Ramos (cell line): ENCODE measurements around the gene TPRN.

Source experiments
- in situ Hi-C: fragments of 300-500 bp; cut with MboI; formaldehyde crosslinking; loops from one replicate; pipeline ENCODE4 v1.14.3; 2022; ENCODE audit warnings: low sequenced_read_pairs; ENCODE audit not compliant: unreplicated experiment

The TPRN gene

GRCh38 chr9:137200311-137201204 is at the start of gene TPRN:
TPRN (minus strand) TSS chr9:137200741; CDS start chr9:137200711, 30 bp downstream.
- in situ Hi-C loops, result no loop called here

GRCh38 chr9:137247916-137248175 is 47.3 kb upstream of the TPRN start:
- in situ Hi-C loops, result loop anchor here (25.0 kb wide), 1 partner anchor 461 kb away; the partner anchor contains the start of genes CCDC183 and TMEM141

- in situ Hi-C loops, result loop anchor here (25.0 kb wide), 1 partner anchor 460 kb away; the partner anchor contains the start of genes CCDC183 and TMEM141
These were observed 46.8 kb upstream of the TPRN start for GRCh38 chr9:137247135-137247915.

GRCh38 chr9:137245450-137246421 is 45.2 kb upstream of the TPRN start:
- in situ Hi-C loops, result loop anchor here (25.0 kb wide), 1 partner anchor 458 kb away; the partner anchor contains the start of genes CCDC183 and TMEM141

- in situ Hi-C loops, result loop anchor here (25.0 kb wide), 1 partner anchor 457 kb away; the partner anchor contains the start of genes CCDC183 and TMEM141
These were observed 44.2 kb upstream of the TPRN start for GRCh38 chr9:137244486-137245449.

GRCh38 chr9:137243626-137244485 is 43.3 kb upstream of the TPRN start:
- in situ Hi-C loops, result loop anchor here (25.0 kb wide), 1 partner anchor 457 kb away; the partner anchor contains the start of genes CCDC183 and TMEM141

GRCh38 chr9:137243266-137243625 is 42.7 kb upstream of the TPRN start:
- in situ Hi-C loops, result loop anchor here (25.0 kb wide), 1 partner anchor 456 kb away; the partner anchor contains the start of genes CCDC183 and TMEM141

- in situ Hi-C loops, result loop anchor here (25.0 kb wide), 1 partner anchor 455 kb away; the partner anchor contains the start of genes CCDC183 and TMEM141
These were observed 42.0 kb upstream of the TPRN start for GRCh38 chr9:137242269-137243203.

- in situ Hi-C loops, result loop anchor here (25.0 kb wide), 1 partner anchor 454 kb away; the partner anchor contains the start of genes CCDC183 and TMEM141
These were observed 41.1 kb upstream of the TPRN start for GRCh38 chr9:137241490-137242268.

GRCh38 chr9:137240841-137241489 is 40.4 kb upstream of the TPRN start, which contains the start of gene TUBB4B:
TUBB4B (plus strand) TSS chr9:137241287; CDS start chr9:137241361, 74 bp downstream.
- in situ Hi-C loops, result loop anchor here (25.0 kb wide), 1 partner anchor 454 kb away; the partner anchor contains the start of genes CCDC183 and TMEM141

- in situ Hi-C loops, result loop anchor here (25.0 kb wide), 1 partner anchor 453 kb away; the partner anchor contains the start of genes CCDC183 and TMEM141
These were observed 39.8 kb upstream of the TPRN start for GRCh38 chr9:137240318-137240840.

GRCh38 chr9:137239541-137240200 is 39.1 kb upstream of the TPRN start:
- in situ Hi-C loops, result loop anchor here (25.0 kb wide), 1 partner anchor 452 kb away; the partner anchor contains the start of genes CCDC183 and TMEM141

- in situ Hi-C loops, result loop anchor here (25.0 kb wide), 1 partner anchor 451 kb away; the partner anchor contains the start of genes CCDC183 and TMEM141
These were observed 37.5 kb upstream of the TPRN start for GRCh38 chr9:137237759-137238726.
